DMS53 treated with DMSO at 0.1 percent for 48 hours (cell line): ENCODE results near the gene FILIP1L.
A peak's percentile ranks its signal among the peaks of the same experiment; 100 is the strongest.
"Not testable (repeated sequence)": the region's sequence is repeated elsewhere in the genome, so short reads cannot be mapped to it uniquely, and the experiment has no call there.

Experiments
- DNase-seq: peaks from one replicate; lab custom pipeline; 2025; ENCODE audit not compliant: unreplicated experiment; lab: John Stamatoyannopoulos, UW

FILIP1L gene

DNA sequence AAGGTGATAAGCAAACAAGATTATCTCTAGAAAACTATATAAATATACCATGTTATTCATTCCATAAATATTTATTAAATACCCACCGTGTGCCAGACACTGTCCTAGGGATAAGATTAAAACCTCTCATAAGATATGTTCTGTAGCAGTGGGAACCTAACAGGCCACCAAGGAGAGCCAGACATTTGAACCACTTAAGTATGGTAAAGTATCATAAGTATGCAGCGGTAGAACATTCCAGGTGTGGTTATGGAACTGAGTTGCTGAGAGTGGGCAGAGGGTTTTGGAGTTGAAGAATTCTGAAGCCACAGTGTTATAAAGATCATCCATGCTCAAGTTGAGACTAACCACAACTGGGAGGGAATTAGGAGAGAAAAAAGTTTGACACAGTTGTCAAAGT, 14.7 kb downstream of the FILIP1L start:
- no peak for DNase-seq

- no peak for DNase-seq
Measured at GRCh38 chr3:100098784-100099070, 15.6 kb downstream of the FILIP1L start.

GRCh38 chr3:100097919-100098783, 16.1 kb downstream of the FILIP1L start:
- no peak for DNase-seq

DNA sequence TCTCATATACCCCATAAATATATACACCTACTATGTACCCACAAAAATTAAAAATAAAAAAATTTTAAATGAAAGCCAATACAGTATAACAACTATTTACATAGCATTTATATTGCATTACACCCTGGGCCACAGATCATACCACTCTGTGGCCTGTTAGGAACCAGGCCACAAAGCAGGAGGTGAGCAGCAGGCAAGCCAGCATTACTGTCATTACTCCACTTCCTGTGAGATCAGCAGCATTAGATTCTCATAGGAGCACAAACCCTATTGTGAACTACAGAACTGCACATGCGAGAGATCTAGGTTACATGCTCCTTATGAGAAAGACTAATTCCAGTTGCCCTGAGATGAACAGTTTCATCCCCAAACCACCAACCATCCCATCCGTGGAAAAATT, 17.4 kb downstream of the FILIP1L start:
- no peak for DNase-seq

- not testable (repeated sequence) for DNase-seq
Measured at GRCh38 chr3:100096286-100096685, 18.0 kb downstream of the FILIP1L start.

DNA sequence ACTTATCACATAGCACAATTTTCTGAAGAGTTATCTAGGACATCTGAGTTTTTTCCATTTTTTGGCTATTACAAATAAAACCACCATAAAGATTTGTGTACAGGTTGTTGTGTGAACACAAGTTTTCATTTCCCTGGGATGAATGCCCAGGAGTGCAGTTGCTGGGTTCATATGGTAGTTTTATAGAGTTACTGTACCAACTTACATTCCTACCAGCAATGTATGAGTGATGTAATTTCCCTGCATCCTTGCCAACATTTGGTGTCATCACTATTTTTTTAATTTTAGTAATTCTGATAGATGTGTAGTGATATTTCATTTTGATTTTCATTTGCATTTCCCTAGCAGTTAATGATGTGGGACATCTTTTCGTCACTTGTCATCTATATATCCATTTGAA, 20.5 kb downstream of the FILIP1L start:
- no peak for DNase-seq

DNA sequence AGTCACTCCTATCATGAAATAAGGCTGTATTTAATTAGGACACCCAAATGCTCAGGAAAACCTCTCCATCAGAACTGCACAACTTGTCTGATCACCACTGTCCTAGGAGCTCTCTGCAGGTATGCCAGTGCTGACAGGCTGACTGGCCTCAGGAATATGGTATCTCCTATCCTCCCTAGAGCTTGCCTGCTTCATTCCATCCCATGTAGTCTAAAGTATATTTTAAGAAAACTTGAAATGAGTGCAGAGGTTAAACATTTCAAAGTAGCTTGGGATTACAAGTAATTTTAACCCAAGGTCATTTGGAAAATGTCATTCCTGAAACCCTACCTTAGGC, 23.7 kb downstream of the FILIP1L start:
- DNase-seq, result no peak

- no peak for DNase-seq
Measured at GRCh38 chr3:100089812-100090668, 24.3 kb downstream of the FILIP1L start.

DNA sequence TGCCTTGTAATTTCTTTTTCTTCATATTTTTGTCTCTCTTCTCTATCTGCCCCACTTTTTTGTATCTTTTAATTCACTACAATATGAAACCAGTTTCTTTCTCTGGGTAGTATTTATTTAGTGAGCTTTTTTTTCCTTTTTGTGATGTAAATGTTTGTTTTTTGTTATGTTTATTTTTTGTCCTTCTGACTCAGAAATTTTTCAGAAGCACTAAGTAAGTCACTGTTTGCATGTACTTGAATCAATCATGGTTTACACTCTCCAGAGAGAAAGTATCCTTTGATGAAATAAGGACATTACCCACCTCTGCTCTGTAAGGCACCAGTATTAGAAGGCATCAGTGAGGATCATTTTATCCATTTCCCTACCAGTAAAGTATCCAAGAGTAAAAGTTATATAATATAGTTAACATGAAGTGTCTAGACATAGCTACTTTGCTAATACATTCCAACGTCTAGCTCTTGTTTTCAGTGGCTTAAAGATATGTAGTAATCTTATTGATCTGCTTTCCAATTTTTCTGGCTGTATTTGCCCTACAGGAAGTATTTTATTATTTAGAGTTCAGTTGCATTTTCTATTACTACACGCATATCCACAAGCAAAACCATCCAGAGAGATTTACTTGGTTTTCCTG, 25.4 kb downstream of the FILIP1L start:
- peak; percentile 48 for DNase-seq

- no peak for DNase-seq
Measured at GRCh38 chr3:100087198-100087597, 27.1 kb downstream of the FILIP1L start.

- DNase-seq, result no peak
Measured at GRCh38 chr3:100086401-100086800, 27.9 kb downstream of the FILIP1L start.

DNA sequence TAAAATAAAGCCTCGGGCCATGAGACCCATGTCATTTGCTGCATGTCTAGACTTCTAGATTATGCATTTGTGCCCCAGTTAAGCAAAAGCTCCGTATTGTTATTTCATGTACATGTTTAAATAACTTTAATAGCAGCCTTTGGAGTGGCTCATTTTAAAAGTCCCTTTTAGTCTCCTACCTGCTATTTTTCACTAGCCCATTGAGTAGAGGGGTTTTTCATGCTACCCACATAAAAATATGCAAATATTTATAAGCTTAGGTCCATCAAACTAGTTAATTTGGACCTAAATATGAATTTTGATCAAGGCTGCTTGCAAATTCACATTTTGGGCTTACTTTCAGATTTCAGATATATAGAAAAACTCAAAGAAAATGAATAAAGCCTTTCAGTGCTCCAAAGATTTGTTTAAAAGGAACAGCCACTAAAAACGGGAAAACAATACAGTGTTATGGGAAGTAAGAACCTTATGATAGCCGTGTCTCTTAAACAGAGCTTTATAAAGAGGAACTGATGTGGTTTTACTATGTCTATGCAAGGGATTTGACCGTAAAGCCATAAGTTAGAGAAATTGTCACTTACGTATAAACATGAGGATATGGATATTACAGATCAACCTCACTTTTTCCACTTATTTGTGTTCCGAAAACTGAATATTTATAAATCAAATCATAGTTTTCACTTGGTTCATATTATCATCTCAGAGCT, 30.0 kb downstream of the FILIP1L start:
- no peak for DNase-seq

- no peak for DNase-seq
Measured at GRCh38 chr3:100083209-100083608, 31.1 kb downstream of the FILIP1L start.

DNA sequence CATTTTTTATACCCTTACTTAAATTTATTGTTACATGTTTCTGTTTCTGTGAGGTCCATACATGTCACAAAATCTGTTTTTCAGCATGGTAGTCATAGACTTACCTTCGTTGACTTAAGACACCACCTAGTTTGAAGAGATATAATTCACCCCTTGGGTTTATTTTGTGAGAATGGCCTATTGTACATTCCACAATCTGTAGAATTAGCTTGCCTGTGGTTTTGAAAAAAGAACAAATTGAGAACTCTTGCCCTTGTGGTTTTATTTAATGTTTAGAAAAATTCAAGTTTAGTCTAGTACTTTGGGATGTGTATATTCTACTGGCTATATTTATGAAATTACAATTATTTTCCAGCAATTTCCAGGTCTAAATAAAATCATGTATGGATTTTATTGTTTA, 31.6 kb downstream of the FILIP1L start:
- no peak for DNase-seq

DNA sequence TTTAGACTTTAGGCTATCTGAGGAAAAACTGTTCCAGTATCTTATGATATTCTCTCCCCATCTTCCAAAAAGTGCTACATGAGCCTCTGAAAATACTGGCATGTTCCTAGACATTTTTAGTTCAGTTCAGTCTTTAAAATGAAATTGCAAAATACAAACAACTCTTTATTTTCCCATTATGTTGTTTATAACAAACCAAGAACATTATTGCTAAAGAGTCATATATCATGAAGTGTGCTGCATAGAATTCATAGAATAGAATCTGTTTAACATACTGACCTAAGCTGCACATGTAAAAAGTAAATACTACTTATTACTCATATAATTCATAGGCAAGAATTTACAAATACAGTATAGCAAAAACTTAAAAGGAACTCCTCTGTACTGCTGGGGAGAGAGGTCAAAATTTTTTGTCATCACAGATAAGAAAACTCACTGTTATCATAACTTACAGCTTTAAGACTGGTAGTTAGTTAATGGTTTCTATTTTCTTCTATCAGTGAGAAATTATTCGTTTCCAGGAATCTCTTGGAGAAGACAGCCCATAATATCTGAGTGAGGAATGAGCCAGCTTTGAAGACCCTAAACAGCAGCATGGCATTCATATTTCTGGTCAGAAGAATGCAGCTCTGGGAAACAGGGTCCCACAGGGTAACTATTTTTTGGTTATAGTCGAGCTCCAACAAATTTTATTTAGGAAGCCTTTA, 32.2 kb downstream of the FILIP1L start:
- DNase-seq, result no peak

GRCh38 chr3:100081311-100081710, 33.0 kb downstream of the FILIP1L start:
- DNase-seq, result no peak

GRCh38 chr3:100080573-100080972, 33.7 kb downstream of the FILIP1L start:
- DNase-seq, result no peak

- no peak for DNase-seq
Measured at GRCh38 chr3:100079328-100079727, 35.0 kb downstream of the FILIP1L start.

- no peak for DNase-seq
Measured at GRCh38 chr3:100076731-100077529, 37.4 kb downstream of the FILIP1L start.
